ENCODE data around the gene ZDHHC14. TPM values are rescaled to one million over a fixed set of nuclear protein-coding genes. Genes with fewer than 3 reads are reported as not detected.

ZDHHC14 gene
- total and polyA plus RNA-seq, 2 experiments from 2014 or later = 3.0 to 7.4 TPM

DNA sequence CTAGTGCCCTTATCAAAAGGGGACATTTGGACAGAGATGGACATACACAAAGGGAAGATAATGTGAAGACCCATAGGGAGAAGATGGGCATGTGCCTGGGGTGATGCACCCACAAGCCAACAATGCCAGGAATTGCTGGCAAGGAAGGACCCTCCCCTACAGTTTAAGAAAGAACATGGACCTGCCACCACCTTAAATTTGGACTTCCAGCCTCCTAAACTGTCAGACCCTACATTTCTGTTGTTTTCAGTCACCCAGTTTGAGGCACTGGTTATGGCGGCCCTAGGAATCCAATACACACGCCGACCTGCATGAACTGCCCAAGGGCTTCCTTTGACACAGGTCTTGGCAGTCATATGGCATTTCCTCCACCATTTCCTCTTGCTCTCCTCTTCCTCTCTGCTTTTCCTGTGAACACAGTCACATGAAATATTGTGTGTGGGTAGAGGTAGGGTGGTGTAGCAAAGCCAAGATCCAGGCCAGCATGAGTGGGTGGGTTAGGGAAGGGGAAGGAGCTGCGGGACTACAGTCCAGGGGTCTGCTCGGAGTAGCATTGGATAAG lies 115.6 kb downstream of the ZDHHC14 start:
- H3K27ac Mint-ChIP-seq = no peak overlapping the region
- H3F3A ChIP-seq (replicated peaks; ENCODE audit: low read depth) = no peaks in the 10 kb centered on the region
- H3K4me3 ChIP-seq = no peak overlapping the region
- H3K4me3 Mint-ChIP-seq = no peak overlapping the region
- peaks cover 8% of the 10 kb centered on the region; the same call in 1 of the 2 replicates for H3K9me2 ChIP-seq (ENCODE audit: insufficient read depth)
- 0 out of 3 replicates have a peak, but pooled peaks cover 3% of the 10 kb centered on the region for H3K36me3 Mint-ChIP-seq (ENCODE audit: low read depth)
- H3K36me3 ChIP-seq (ENCODE audit: insufficient read depth) = no peaks in the 10 kb centered on the region
- H3K4me1 Mint-ChIP-seq = peaks cover 4% of the 10 kb centered on the region
- ATAC-seq = no peak
- no peaks in the 10 kb centered on the region for H4K20me1 ChIP-seq (replicated peaks; ENCODE audit: insufficient read depth)
- H3K27me3 Mint-ChIP-seq (ENCODE audit: insufficient read depth, low read depth, poor library complexity) = no peaks in the 10 kb centered on the region
- no peak for DNase-seq (ENCODE audit: low spot score)
- TF ChIP-seq ETS1 (IDR thresholded peaks at IDR 0.05) = no peak
- TF ChIP-seq ZNF331 (CRISPR knock-in tag; IDR thresholded peaks at IDR 0.05; ENCODE audit: low read depth) = no peak
- no peak for TF ChIP-seq CTCF (conservative IDR thresholded peaks at IDR 0.05; ENCODE audit: low read depth in 2 of 2)
- TF ChIP-seq POLR2AphosphoS5 (IDR thresholded peaks at IDR 0.05; ENCODE audit: low read depth) = no peak
- TF ChIP-seq NANOG (IDR thresholded peaks at IDR 0.05; ENCODE audit: borderline replicate concordance) = no peak
- TF ChIP-seq ZNF114 (CRISPR knock-in tag; IDR thresholded peaks at IDR 0.05) = no peak
- TF ChIP-seq CREB1 (CRISPR knock-in tag; IDR thresholded peaks at IDR 0.05; ENCODE audit: low read depth) = no peak
- no peak for TF ChIP-seq EZH2phosphoT487 (IDR thresholded peaks at IDR 0.05; ENCODE audit: unreplicated experiment)
- TF ChIP-seq STAT1 (IDR thresholded peaks at IDR 0.05; ENCODE audit: unreplicated experiment) = no peak
- TF ChIP-seq, protein P1, sequence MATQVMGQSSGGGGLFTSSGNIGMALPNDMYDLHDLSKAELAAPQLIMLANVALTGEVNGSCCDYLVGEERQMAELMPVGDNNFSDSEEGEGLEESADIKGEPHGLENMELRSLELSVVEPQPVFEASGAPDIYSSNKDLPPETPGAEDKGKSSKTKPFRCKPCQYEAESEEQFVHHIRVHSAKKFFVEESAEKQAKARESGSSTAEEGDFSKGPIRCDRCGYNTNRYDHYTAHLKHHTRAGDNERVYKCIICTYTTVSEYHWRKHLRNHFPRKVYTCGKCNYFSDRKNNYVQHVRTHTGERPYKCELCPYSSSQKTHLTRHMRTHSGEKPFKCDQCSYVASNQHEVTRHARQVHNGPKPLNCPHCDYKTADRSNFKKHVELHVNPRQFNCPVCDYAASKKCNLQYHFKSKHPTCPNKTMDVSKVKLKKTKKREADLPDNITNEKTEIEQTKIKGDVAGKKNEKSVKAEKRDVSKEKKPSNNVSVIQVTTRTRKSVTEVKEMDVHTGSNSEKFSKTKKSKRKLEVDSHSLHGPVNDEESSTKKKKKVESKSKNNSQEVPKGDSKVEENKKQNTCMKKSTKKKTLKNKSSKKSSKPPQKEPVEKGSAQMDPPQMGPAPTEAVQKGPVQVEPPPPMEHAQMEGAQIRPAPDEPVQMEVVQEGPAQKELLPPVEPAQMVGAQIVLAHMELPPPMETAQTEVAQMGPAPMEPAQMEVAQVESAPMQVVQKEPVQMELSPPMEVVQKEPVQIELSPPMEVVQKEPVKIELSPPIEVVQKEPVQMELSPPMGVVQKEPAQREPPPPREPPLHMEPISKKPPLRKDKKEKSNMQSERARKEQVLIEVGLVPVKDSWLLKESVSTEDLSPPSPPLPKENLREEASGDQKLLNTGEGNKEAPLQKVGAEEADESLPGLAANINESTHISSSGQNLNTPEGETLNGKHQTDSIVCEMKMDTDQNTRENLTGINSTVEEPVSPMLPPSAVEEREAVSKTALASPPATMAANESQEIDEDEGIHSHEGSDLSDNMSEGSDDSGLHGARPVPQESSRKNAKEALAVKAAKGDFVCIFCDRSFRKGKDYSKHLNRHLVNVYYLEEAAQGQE (IDR thresholded peaks at IDR 0.05; ENCODE audit: unreplicated experiment) = no peak
- no peak for TF ChIP-seq JUNB (IDR thresholded peaks at IDR 0.05; ENCODE audit: unreplicated experiment)
- H3K4me1 ChIP-seq (ENCODE audit: insufficient read depth) = peaks cover 1% of the 10 kb centered on the region; the same call in 1 of the 2 replicates
- no peaks in the 10 kb centered on the region for H3K27me3 ChIP-seq (ENCODE audit: insufficient read depth)
- H3K4me2 ChIP-seq = no peak overlapping the region
- H2AFZ ChIP-seq = no peak overlapping the region
- no peaks in the 10 kb centered on the region for H3K79me2 ChIP-seq (replicated peaks; ENCODE audit: insufficient read depth)
- 0 out of 3 replicates have a peak, but pooled peaks cover 3% of the 10 kb centered on the region for H3K9me3 Mint-ChIP-seq
- H3K27ac ChIP-seq (ENCODE audit: low read depth) = no peak overlapping the region
